GM18526 (cell line): Measurements from ENCODE around the gene SYT12.

ENCODE experiments used
- POLR2A ChIP-seq: IDR thresholded peaks from 3 replicates; pipeline ENCODE4 v1.6.1; 2011; ENCODE audit not compliant: insufficient read length; ENCODE audit errors: extremely low read depth

The SYT12 gene

DNA sequence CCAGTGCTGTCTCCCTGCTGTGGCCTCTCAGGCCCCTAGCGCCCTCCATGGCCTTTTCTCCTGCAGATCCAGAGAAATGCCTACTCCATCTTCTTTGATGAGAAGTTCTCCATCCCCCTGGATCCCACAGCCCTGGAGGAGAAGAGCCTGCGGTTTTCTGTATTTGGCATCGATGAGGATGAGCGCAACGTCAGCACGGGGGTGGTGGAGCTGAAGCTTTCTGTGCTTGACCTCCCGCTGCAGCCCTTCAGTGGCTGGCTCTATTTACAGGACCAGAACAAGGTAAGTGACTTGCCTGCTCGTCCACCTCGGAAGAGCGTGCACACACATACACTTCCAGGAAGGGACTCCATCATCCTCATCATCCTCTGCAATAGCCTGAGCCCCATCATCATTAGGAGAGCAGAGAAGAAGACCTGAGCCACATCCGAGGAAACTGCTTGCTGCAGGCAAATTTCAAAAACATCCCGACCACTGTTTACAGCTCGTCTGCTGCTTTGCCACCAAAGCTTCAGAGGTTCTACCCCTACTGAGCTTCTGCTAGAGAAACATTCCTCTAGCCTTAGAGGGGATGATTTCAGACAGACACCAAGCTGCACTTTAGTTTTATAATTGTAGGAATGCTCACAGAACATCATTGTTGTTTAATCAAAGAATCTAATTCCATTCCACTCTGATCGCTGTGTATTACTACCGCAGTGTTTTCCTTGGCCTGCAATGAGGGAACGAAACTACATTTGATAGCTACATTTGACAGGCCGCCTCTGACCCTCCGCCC, 20.8 kb downstream of the SYT12 start:
- TF ChIP-seq POLR2A: no peak

DNA sequence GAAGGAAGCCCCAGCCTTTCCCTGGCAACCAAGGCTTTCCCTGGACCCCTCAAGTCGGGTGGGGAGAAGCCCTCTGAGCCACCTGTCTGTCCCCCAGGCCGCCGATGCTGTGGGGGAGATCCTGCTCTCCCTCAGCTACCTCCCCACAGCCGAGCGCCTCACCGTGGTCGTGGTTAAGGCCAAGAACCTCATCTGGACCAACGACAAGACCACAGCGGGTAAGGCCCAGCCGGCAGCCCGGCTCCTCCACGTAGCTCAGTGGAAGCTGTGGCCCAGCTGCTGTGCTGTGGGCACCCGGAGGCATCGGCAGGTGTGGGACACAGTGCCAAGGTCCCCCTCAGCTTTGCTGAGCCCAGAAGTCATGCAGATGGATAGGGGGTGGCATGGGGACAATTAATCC, 21.6 kb downstream of the SYT12 start:
- TF ChIP-seq POLR2A: no peak

DNA sequence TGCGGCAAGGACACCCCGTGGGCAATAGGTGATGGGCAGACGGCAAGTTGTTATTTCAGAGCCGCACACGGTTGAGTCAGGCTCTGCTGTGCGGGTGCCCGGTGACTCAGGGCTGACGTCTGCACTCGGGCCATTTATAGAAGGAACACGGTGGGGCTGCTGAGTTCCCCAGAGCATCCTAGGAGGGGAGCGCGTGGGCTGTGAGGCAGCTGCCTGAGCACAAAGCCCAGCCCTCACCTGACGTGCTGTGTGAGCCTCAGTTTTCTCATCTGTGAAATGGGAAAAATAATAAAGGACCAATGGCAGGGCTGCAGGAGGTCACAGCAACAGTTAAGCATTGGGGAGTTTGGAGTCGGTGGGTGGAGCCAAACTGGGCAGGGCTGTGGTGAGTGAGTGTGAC, 22.4 kb downstream of the SYT12 start:
- no peak for TF ChIP-seq POLR2A

DNA sequence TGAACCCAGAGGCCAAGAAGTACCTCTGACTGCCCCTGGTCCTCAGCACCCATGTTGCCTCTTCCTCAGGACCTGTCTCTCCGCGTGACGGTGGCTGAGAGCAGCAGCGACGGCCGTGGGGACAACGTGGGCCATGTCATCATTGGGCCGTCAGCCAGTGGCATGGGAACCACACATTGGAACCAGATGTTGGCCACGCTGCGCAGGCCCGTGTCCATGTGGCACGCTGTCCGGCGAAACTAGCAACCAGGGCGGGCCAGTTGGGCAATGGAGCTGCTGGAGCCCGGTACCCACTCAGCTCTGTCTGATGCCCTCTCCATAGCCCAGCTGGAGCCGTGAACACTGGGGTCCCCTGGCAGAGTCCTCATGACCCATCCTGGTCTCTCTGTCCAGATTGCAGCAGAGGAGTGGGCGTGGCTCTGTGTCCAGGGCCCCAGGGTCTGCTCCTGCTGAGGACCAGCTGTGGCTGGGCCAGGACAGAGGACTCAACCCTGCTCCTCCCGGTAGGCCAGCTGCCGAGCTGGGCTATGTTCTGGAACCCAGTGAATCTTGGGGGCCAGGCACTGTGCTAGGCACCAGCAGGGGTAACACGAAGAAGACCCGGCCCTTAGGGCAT, 25.7 kb downstream of the SYT12 start:
- TF ChIP-seq POLR2A: no peak

DNA sequence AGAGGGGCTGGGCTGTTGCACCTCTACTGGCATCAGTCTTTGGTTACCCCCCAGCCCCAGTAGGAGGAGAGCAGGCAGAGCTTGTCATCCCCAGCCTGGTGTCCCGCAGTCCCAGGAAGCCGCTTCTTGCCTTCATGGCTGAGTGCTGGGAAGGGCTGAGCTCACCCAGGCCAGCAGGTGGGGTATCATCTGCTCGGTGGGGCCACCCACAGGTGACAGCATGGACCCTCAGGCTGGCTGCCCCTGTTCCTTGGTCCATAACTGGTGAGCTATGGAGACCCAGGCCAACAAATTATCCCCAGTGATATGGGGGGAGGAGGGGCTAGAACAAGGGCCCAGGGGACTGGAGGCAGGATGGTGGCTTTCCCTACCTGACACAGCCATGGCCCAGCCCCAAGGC, 27.2 kb downstream of the SYT12 start:
- no peak for TF ChIP-seq POLR2A

DNA sequence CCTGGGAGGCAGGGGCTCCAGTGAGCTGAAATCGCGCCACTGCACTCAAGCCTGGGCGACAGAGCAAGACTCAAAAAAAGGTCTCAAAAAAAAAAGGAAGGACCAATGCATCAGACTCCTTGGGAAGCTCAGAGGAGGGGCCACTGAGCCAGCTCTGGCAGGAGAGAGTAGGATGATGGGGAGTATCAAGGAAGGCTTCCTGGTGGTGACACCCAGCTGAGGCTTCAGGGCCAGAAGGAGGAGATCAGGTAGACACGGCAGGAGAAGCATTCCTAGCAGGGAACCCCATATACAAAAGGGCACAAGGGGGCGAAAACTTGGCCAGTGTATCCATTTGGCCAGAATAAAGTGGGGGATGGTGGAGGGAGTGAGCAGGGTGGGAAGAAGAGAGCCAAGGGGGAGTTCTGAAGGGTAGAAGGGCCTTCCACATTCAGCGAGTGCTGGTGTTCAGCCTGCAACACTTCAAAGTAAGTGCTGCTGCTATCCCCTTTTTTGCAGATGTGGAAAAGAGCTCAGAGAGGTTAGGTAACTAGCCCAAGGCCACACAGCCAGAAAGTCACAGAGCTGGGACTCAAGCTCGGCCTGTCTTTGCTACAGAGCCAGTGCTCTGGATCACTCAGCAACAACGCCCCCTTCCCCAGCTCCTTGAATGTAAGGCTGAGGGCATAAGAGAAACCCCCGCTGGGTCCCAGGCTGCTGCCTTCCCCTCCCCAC, 28.4 kb downstream of the SYT12 start:
- no peak for TF ChIP-seq POLR2A

DNA sequence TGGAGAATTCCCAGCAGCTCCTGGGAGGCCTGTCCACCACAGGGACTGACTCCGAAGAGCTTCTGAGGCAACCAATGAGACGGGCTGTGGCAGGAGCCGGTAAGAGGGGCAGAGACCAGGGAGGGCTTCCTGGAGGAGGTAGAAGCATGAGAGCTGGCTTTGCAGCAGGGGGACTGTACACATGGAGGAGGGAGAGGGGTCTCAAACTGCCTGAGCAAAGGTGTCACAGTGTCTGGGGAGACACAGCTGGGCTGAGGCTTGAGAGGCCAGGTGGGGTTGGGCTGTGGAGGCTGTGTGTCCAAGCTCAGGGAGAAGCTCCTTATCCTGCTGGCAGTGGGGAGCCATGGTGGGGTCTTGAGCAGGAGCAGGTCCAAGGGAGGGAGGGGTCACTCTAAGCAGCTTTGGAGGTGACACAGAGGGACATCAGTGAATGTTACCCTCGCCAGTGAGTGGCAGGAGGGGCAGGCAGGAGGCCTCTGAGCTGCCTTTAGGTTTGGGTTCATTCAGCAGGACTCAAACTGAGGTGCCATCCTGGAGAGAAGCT, 29.1 kb downstream of the SYT12 start:
- no peak for TF ChIP-seq POLR2A

DNA sequence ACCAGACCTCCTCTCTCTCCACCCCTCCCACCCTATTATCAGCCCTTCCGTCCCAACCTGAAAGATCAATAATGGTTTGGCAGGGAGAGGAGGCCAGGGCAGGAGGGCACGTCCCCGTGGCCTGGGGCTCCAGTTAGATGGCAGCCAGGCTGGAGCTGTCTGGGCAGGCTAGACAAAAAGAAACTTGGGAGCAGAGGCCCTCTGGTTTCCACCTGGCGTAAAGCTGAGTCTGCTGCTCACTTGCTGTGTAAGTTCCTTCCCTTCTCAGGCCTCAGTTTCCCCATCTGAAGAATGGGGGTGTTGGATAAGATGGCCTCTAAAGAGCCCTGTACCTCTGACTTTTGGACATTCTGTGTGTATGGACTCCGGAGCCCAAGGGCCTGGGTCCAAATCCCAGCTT, 30.0 kb downstream of the SYT12 start:
- TF ChIP-seq POLR2A: no peak

DNA sequence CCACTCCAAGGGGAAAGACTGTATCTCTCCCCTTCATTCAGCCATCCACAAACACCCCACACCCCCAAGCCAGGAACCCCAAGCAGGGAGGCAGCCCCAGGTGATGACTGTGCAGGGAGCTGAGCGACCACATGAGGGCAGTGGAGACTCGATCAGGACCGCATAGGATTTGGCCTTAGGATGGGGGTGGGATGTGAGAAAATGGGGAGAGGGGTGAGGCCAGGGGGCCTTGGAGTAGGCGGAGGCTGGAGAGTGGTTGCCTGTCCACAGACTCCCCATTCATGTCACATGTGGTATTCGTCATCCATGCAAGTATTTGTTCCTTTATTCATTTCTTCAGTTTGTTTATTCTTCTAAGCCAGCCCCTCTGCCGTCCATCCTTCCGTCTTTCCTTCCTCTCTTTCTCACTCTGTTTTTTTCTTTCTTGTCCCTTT, 31.0 kb downstream of the SYT12 start:
- TF ChIP-seq POLR2A: no peak

DNA sequence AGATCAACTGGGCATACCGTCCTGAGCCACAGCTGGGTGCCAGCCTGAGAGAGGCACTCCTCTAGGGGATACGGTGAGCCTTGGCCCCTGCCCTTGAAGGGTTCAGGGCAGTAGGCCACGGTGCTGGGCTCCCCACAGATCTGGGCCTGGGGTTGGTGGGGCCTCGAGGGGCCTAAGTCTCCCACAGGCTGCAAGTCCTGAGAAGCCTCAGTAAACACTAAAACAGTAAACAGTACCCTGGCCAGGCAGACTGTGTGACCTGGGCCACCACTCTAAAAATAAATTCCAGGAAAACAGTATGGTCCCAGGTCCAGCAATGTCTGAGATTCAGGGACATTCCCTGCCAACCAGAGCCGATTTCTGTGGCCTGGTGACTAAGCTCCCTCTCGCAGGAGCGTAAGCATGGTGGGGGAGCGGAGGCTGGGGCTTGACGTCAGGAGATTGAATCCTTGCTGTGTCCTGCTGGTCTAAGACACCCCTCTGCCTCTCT, 31.5 kb downstream of the SYT12 start:
- no peak for TF ChIP-seq POLR2A

DNA sequence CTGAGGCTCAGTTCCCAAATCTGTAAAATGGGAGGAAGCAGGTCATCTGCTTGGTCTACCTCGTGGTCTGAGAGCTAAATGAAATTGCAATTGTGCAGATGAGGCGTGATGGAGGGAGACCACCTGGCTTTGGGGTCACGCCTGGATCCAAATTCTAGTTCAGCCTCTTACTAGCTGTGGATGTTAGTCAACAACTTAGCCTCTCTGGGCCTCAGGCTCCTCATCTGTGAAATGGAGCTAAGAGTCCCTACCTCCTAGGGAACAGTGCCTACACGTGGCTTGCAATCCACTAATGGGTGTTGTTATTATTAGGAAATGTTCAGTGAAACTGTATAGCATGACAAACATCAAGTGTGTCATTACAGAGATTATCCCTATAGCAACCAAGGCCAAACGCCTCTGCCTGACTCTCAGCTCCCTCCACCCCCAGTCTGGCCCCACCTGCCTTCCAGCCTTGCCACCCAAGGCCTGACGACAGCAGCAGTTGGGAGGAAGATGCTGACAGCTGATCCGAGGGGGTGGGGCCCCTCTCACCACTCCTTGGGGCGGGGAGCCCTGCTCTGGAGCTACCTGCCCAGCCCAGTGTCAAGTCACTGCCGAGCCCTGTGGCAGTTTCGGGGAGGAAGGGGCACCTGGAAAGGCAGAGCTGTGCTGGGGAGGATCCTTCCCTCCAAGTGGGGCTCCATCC, 32.0 kb downstream of the SYT12 start:
- no peak for TF ChIP-seq POLR2A

DNA sequence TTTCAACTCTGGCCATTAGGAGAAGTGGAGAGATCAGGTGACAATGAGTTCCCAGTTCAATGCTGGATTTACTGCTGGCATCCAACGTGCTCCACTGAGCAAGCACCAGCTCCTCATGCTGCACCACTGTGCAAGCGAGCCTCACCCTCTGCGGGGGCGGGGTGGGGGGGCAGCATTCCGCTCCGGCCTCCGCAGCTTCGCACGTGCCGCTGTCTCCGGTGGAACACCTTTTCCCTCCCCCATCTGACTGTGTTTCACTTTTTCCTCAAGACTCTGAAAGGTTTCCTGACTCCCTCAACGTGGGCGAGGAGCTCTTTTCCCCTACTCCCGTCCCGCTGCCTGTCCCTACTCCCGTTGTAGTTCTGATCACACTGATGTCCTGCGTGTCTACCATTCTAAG, 32.9 kb downstream of the SYT12 start:
- no peak for TF ChIP-seq POLR2A

DNA sequence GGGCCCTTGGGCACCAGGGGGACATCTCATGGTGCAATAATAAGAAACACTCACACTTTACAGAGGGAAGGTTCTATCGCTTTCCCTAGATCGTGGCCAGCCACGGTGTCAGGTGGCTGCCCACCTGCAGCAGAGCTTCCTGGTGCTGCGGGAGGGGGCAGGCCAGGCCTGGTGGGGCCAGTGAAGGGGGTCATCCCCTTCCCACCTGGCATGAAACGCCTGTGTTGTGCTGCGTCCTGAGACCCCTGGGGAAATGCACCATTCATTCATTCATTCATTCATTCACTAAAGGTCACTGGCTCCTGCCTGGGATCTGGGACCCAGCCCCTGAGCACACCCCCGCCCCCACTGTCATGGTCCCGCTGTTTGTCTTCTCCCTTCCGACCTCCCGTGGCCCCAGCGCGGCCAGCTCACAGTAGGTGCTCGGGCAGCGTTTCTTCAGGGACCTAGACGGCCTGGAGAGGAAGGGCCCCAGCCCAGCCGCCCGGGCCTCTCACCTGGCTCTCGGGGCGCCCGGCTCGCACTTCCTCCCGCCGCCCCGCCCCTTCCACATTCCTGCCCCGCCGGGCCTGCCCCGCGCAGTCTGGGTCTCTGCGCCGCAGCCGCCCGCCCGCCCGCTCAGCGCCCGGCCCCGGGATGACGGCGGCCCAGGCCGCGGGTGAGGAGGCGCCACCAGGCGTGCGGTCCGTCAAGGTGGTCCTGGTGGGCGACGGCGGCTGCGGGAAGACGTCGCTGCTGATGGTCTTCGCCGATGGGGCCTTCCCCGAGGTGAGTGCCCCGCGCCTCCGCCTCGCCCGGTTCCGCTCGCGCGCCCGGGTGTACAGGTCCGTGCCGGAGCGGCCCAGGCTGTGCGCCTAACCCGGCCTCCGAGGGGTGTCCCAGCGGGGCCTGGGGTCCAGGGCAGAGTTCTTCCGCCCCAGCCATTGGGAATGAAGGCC, 33.6 kb downstream of the SYT12 start, which contains the start of gene RHOD:
Gene RHOD (plus strand): TSS at position 581 of the 938 bp plus-strand sequence. CDS start 56 bp downstream, at position 637.
- TF ChIP-seq POLR2A: no peak

DNA sequence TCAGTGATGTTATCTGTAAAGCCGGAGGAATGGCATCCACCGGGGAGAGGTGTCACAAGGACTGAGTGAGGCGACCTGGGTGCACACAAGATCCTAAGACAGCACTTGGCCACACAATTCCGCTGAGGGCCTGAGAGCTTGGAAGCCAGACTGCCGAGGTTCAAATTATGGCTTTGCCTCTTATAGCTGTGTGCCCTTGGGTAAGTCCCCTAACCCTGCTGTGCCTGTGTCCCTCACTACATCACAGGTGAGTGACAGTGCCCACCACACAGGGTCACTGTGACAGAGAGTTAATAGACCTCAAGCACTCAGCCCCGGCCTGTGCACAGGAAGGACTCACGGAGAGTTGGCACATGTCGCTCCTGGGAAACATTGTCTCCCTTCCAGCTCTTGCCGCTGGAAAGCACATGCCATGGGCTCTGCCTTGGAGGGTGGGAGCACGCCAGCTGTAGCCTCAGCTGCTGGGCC, 34.3 kb downstream of the SYT12 start:
- no peak for TF ChIP-seq POLR2A

DNA sequence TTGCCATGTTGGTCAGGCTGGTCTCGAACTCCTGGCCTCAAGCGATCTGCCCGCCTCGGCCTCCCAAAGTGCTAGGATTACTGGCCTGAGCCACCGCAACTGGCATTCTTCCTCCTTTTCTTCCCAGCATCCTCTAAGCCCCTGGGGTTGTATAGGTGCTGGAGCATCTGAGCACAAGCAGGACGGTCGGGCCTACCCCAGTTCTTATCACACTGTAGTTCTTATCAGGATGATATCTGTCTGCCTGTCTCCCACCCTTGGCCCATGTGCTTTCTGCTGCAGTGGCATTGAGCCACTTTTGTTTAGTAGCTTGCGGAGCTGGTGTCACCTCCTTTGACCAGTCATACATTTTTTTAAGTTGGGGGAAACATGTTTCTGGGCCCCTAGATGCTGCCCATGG, 35.6 kb downstream of the SYT12 start:
- no peak for TF ChIP-seq POLR2A
